GM12874 (cell line): ENCODE measurements around the gene UTY.

Experiments
- TF ChIP-seq, protein P1 (sequence below): IDR thresholded peaks from 2 replicates; pipeline ENCODE4 v1.5.1; 2011; ENCODE audit warnings: low read depth, mild to moderate bottlenecking, control low read depth, low read length, moderate library complexity; ENCODE audit not compliant: insufficient read depth

Gene UTY

GRCh38 chrY:13243716-13244115, 236.1 kb downstream of the UTY start:
- TF ChIP-seq, protein P1, sequence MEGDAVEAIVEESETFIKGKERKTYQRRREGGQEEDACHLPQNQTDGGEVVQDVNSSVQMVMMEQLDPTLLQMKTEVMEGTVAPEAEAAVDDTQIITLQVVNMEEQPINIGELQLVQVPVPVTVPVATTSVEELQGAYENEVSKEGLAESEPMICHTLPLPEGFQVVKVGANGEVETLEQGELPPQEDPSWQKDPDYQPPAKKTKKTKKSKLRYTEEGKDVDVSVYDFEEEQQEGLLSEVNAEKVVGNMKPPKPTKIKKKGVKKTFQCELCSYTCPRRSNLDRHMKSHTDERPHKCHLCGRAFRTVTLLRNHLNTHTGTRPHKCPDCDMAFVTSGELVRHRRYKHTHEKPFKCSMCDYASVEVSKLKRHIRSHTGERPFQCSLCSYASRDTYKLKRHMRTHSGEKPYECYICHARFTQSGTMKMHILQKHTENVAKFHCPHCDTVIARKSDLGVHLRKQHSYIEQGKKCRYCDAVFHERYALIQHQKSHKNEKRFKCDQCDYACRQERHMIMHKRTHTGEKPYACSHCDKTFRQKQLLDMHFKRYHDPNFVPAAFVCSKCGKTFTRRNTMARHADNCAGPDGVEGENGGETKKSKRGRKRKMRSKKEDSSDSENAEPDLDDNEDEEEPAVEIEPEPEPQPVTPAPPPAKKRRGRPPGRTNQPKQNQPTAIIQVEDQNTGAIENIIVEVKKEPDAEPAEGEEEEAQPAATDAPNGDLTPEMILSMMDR: no peak

GRCh38 chrY:13233901-13234300, 245.9 kb downstream of the UTY start:
- TF ChIP-seq, protein P1: no peak

GRCh38 chrY:13233118-13233517, 246.7 kb downstream of the UTY start:
- TF ChIP-seq, protein P1: no peak

DNA sequence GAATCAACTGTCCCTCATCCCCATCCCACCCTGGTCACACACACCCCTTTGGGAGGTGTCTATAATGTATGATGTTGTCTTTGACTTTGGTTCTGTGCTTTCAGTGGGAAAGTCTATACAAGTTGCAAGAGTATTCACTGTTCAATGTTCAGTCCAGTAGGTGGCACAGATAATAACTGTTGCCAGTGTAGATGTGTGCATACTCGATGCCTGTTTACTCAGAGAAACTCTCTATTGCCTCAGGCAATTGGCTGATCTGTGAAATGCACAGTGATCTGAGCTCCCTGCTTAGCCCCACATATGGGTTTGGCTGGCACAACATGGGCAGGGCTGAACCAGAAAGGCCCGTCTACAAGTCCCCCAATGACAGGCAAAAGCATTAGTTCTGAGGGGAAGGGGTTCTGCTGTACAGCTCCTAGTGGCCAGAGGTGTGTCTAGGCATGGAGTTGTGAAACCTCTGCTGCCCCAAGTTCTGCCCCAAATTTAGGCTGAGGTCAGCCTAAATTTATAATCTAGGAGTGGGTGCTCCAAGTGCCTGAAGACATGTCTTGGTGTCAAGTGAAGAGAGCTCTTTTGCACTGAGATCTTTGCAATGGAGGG, 252.4 kb downstream of the UTY start:
- TF ChIP-seq, protein P1: no peak

- TF ChIP-seq, protein P1: no peak
Measured at GRCh38 chrY:13210961-13211646, 268.7 kb downstream of the UTY start.

- TF ChIP-seq, protein P1: no peak
Measured at GRCh38 chrY:13205214-13205613, 274.6 kb downstream of the UTY start.
